ENCODE data around the gene MIDN.

MIDN gene

GRCh38 chr19:1284293-1284978 is 36.1 kb downstream of the MIDN start:
- no peak for DNase-seq

- DNase-seq: no peak
Measured at GRCh38 chr19:1284979-1285736, 36.8 kb downstream of the MIDN start.

DNA sequence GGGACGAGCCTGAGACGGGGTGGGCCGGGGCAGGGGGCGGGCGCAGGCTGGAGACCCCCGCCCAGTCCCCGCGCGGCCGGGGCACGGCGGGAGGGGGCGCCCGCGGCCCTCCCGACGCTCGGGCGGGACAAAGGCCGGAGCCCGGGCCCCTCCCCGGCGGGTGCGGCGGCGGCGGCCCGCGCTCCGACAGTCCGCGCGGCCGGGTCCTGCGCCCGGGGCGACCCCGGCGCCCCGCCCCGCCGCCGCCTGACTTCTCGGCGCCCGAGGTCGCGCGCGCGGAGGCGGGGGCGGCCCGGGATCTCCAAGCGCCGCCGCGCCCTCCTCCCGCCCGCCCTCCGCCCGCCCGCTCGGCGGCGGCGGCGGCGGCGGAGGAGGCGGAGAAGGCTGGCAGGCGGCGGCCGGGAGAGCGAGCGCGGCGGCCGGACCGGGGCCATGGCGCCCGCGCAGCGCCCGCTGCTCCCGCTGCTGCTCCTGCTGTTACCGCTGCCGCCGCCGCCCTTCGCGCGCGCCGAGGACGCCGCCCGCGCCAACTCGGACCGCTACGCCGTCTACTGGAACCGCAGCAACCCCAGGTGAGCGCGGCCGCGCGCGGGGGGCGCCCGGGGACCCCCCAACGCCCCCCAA is 37.5 kb downstream of the MIDN start, which contains the start of gene EFNA2:
EFNA2 (plus strand) TSS at position 137 of the 624 bp plus-strand sequence; CDS start at position 433, 296 bp downstream.
- DNase-seq: no peak

DNA sequence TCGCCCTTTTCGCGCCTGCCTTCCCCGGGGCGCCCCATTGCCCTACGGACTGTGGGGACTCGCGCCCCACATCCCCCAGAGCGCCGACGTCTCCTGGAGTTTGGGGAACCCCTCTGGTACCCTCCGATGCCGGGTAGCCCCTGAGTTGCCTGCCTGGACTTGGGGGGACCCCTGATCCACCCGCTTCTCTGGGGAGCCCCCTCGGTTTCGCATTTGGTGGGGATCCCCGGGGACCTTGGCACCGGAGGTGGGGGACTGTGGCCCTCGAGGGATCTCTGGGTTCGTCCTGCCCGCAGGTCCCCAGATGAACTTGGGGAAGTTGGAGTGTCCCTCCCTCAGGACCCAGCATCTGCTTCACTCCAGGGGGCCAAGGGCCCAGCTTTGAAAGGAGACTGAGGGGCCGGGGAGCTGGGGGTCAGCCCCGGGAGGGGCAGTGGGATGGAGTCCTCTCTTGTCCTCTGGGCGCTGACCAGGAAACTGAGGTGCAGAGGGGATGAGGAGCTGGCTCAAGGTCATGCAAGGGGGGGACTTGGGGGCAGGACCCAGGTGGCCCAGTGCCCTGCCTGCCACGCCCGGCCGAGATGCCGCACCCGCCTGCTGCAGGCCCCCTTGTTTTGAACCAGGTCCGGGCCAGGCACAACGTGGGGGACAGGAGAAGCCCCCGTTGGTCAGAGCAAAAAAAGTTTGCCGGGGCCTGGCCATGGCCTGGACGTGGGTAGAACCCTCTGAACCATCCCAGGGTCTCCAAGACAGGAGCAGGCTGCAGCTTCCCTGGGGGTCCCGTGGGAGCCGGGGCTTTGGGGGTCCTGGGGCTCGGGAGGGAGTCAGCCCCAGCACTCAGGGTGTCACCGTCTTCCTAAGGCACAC is 38.3 kb downstream of the MIDN start:
- no peak for DNase-seq

GRCh38 chr19:1287354-1288225 is 39.2 kb downstream of the MIDN start:
- DNase-seq: no peak

GRCh38 chr19:1288226-1288612 is 39.8 kb downstream of the MIDN start:
- no peak for DNase-seq

- DNase-seq: no peak
Measured at GRCh38 chr19:1288833-1289685, 40.7 kb downstream of the MIDN start.

GRCh38 chr19:1289686-1290025 is 41.3 kb downstream of the MIDN start:
- no peak for DNase-seq

GRCh38 chr19:1290196-1290702 is 41.9 kb downstream of the MIDN start:
- no peak for DNase-seq

DNA sequence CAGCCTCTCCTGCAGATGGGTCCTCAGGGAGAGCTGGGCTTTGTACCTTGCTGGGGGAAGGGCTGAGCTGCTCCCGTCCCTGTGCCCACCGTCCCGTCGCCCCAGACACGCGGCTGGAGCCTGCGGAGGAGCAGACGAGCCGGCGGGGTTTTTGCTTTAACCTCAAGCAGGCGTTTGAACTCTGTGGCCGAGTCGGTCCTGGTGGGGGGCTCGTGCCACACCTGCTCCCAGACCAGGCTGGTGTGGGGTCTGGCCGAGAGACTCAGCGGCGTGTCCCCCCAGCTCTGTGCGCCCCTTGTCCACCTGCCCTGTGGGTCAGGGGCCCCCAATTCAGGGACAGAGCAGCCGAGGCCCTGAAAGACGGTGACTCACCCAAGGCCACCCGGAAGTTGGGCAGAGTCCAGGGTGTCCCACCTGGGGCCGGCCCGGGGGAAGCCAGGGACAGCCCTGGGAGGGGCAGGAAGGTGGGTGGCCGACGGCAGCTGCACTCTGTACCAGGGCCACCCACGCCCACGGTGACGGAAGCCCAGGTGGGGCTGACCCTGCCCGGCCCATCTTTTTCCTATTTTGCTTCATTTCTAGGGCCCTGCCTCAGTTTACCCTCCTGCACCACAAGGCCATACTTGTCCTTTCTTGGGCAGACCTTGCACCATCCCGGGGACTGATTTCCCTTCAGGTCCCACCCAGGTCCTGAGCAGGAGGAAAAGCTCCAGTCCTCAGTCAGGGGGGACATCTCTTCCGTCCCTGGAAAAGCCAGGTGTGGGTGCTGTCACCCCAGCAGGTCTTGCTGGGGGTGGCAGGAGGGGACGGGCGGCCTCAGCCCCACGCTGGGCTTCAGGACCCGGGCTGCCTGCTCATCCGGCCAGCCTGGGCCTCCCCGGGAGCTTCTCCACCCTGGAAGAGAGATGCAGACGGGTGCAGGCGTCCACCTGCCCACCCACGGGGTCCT is 42.6 kb downstream of the MIDN start:
- DNase-seq: no peak

- DNase-seq: no peak
Measured at GRCh38 chr19:1291761-1292418, 43.5 kb downstream of the MIDN start.

- no peak for DNase-seq
Measured at GRCh38 chr19:1292419-1293151, 44.2 kb downstream of the MIDN start.

DNA sequence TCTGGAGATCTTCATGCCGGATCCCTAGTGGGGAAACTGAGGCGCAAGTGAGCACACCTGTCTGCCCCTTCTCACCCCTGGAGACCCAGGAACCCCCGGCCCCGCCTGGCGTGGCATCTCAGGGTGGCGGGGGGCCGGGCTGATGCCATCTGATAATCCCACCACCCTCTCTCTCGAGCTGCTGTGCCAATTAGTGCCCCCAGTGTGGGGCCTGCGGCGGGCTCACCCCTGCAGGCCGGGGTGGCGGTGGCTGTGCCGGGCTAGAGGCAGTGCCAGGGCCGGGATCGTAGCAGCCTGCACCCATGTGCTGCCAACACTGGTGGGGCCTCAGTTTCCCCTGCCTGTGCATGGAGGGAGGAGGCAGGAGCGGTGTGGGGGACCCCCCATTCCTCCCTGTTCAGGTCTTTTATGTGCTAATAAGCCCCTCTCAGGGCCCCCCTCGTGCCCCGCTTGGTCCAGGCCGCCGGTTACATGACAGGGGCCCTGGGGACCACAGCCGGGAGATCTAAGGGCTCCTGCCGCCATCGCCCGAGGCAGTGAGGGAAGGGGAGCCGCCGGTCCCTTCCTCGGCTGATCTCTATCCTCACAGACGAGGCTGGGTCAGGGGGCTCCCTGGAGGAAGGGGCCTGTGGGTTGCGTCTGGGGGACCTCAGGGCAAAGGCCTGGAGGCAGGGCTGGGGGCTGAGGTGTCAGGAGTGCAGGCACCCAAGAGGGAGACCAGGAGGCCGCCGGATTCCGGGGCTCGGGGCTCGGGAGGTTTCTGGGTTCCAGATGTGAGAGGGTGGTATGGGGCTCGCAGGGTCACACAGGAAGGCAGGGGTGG is 45.6 kb downstream of the MIDN start:
- no peak for DNase-seq

DNA sequence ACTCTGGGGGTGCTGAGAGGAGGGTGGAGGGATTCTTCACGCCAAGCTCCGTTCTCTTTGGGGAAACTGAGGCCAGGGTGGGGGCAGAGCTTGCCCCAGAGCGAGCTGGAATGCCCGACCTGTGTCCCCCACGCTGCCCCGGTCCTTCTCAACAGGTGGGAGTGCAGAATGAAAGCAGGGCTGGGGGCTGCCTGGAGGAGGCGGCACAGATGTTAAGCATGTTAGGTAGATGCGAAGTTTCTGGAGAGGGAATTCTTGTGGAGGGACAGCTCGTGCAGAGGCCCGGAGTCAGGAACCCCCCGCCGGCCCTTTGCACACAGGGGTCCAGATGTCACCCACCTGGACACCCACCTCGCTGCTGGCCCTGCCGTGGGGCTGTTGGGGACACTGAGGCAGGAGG is 46.3 kb downstream of the MIDN start:
- DNase-seq: no peak

- no peak for DNase-seq
Measured at GRCh38 chr19:1295169-1296012, 47.0 kb downstream of the MIDN start.

- DNase-seq: no peak
Measured at GRCh38 chr19:1296078-1296477, 47.7 kb downstream of the MIDN start.
